Neuronal stem cell (in vitro differentiated cells): ENCODE measurements around the gene IBA57.
A peak's percentile ranks its signal among the peaks of the same experiment; 100 is the strongest.

Experiments used
- DNase-seq: peaks from one replicate; pipeline ENCODE4 v3.0.0-alpha.2; 2013; ENCODE audit warnings: low spot score
- H2AFZ ChIP-seq: one replicate; pipeline ENCODE4 v1.6.1; 2013; ENCODE audit warnings: mild to moderate bottlenecking, low read length, inconsistent platforms
- H2AK5ac ChIP-seq: 2 replicates; pipeline ENCODE4 v1.6.1; 2013; ENCODE audit warnings: low read depth, mild to moderate bottlenecking, inconsistent platforms, low read length, moderate library complexity, mixed read lengths
- H2BK120ac ChIP-seq: 2 replicates; pipeline ENCODE4 v1.6.1; 2013; ENCODE audit warnings: low read depth, mild to moderate bottlenecking, inconsistent platforms, low read length, moderate library complexity, mixed read lengths
- H2BK12ac ChIP-seq: one replicate; pipeline ENCODE4 v1.6.1; 2013; ENCODE audit warnings: low read length, inconsistent platforms
- H2BK15ac ChIP-seq: 2 replicates; pipeline ENCODE4 v1.6.1; 2013; ENCODE audit warnings: mild to moderate bottlenecking, low read length, inconsistent platforms, mixed read lengths
- H2BK5ac ChIP-seq: one replicate; pipeline ENCODE4 v1.6.1; 2013; ENCODE audit warnings: inconsistent platforms, mild to moderate bottlenecking, low read length, moderate library complexity
- H3K14ac ChIP-seq: one replicate; pipeline ENCODE4 v1.6.1; 2013; ENCODE audit warnings: low read length, inconsistent platforms
- H3K18ac ChIP-seq: 2 replicates; pipeline ENCODE4 v1.6.1; 2013; ENCODE audit warnings: low read length, inconsistent platforms
- H3K23ac ChIP-seq: 2 replicates; pipeline ENCODE4 v1.6.1; 2013; ENCODE audit warnings: low read depth, mild to moderate bottlenecking, mixed read lengths, low read length, inconsistent platforms; ENCODE audit not compliant: poor library complexity
- H3K27ac ChIP-seq: replicated peaks from 3 replicates; pipeline ENCODE4 v1.5.1; 2013; ENCODE audit warnings: low read length, inconsistent platforms
- H3K27me3 ChIP-seq, 3 experiments: 2 replicates each; pipeline ENCODE4 v1.6.1; 2013; ENCODE audit warnings: low read length in 3 of 3, mild to moderate bottlenecking in 2 of 3, inconsistent platforms in 1 of 3, low read depth in 1 of 3, mixed read lengths in 1 of 3, moderate library complexity in 1 of 3; ENCODE audit not compliant: control insufficient read depth in 3 of 3, insufficient read depth in 3 of 3
- H3K36me3 ChIP-seq, 2 donors: replicated peaks in 1 of 2; 2 replicates each; pipeline ENCODE4 v1.6.1; 2013; ENCODE audit warnings: low read length in 2 of 2; ENCODE audit not compliant: control insufficient read depth in 2 of 2, insufficient read depth in 2 of 2
- H3K4ac ChIP-seq: 2 replicates; pipeline ENCODE4 v1.6.1; 2013; ENCODE audit warnings: inconsistent platforms, mild to moderate bottlenecking, low read length, moderate library complexity
- H3K4me1 ChIP-seq, 2 donors: 1 replicate in 1 of 2; 2 replicates in 1 of 2; pipeline ENCODE4 v1.6.1; 2013; ENCODE audit warnings: low read length in 2 of 2, low read depth in 1 of 2; ENCODE audit not compliant: control insufficient read depth in 2 of 2, insufficient read depth in 1 of 2
- H3K4me2 ChIP-seq: one replicate; pipeline ENCODE4 v1.6.1; 2013; ENCODE audit warnings: mild to moderate bottlenecking, low read length, inconsistent platforms; ENCODE audit not compliant: insufficient read depth, poor library complexity, severe bottlenecking
- H3K4me3 ChIP-seq, 2 donors: 2 replicates each; pipeline ENCODE4 v1.5.1; 2013; ENCODE audit warnings: low read length in 2 of 2, mild to moderate bottlenecking in 2 of 2, inconsistent platforms in 1 of 2, moderate library complexity in 1 of 2
- H3K79me1 ChIP-seq: one replicate; pipeline ENCODE4 v1.6.1; 2013; ENCODE audit warnings: low read depth, mild to moderate bottlenecking, inconsistent platforms, low read length, moderate library complexity
- H3K9ac ChIP-seq: one replicate; pipeline ENCODE4 v1.6.1; 2013; ENCODE audit warnings: mild to moderate bottlenecking, low read depth, low read length, inconsistent platforms; ENCODE audit not compliant: poor library complexity
- H3K9me3 ChIP-seq, 2 donors: replicated peaks in 1 of 2; 2 replicates each; pipeline versions ENCODE3 to v1.6.1; 2013; ENCODE audit warnings: low read length in 2 of 2, mild to moderate bottlenecking in 2 of 2, inconsistent platforms in 1 of 2, low read depth in 1 of 2, mixed read lengths in 1 of 2, moderate library complexity in 1 of 2; ENCODE audit not compliant: control insufficient read depth in 2 of 2, insufficient read depth in 1 of 2
- H4K8ac ChIP-seq: one replicate; pipeline ENCODE4 v1.6.1; 2013; ENCODE audit warnings: low read depth, mild to moderate bottlenecking, inconsistent platforms, low read length, moderate library complexity
- H4K91ac ChIP-seq: one replicate; pipeline ENCODE4 v1.6.1; 2013; ENCODE audit warnings: low read length, low read depth, mild to moderate bottlenecking, inconsistent platforms; ENCODE audit not compliant: poor library complexity
- WGBS, 2 donors: extraction: QIAGEN DNeasy Blood & Tissue Kit; methylation state at CpG; one replicate each; pipeline ENCODE4 v1.1.7; 2013; ENCODE audit warnings: missing lambda C conversion rate in 2 of 2, mixed read lengths in 1 of 2; ENCODE audit not compliant: insufficient read length in 2 of 2, insufficient replicate concordance in 1 of 2; ENCODE audit errors: extremely low coverage in 2 of 2; 5-methylcytosine and 5-hydroxymethylcytosine counted together

Gene IBA57

DNA sequence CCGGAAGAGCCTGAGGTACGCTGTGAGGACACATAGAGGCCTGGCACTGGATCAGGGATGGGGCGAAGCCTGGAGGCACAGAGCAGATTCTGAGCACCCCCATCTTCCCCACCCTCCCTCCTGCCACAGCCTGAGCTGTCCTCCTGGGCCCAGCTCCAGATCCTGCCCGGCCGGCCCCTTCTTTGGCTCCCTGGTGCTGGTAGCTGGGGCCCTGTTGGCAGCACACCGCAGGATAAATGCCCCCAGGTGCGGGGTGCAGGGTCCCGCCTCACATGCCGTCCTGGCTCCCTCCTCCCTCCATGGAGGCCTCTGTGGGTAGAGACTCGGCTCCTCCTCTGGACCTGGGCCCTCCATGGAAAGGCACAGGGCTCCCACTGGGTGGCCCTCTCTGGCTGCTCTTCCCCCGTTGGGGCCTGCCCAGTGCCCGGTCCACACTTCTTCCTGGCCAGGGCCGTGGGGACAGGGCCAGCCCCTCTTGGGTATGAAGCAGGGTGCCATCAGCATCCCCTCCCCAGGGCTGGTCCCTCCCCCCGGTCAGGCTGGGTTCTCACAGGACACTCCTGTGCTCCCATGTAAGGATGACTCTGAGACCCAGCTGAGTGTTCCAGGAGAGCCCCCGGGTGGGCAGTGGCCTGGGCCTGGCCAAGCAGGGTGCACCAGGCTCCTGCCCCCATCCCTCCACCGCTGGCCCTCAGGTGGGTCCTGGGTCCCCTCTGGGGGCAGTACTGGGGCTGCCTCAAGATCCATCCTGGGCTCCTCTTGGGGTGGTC lies 41.2 kb downstream of the IBA57 start:
- H3K4me3 ChIP-seq = no peak overlapping the region
- H2BK15ac ChIP-seq = peak overlapping the region; percentile 96
- no CpG with 5 or more reads among the region's 16 CpGs for WGBS, 2 donors
- peak overlapping the region; percentile 99 for H2AK5ac ChIP-seq
- peaks cover 6% of the 10 kb centered on the region for H3K79me1 ChIP-seq
- peaks cover 24 to 28% of the 10 kb centered on the region in 2 donors for H3K4me1 ChIP-seq
- no peak for DNase-seq
- peak overlapping the region; percentile 82 for H2BK5ac ChIP-seq
- H3K27me3 ChIP-seq = peaks cover 0 to 3% (median 0%) of the 10 kb centered on the region in 3 experiments
- no peaks in the 10 kb centered on the region for H3K36me3 ChIP-seq
- no peak overlapping the region for H3K4me2 ChIP-seq
- peak overlapping the region; percentile 87 for H3K18ac ChIP-seq
- no peak overlapping the region for H4K8ac ChIP-seq
- peak overlapping the region; percentile 80 for H2AFZ ChIP-seq
- H3K4ac ChIP-seq = no peak overlapping the region
- H2BK12ac ChIP-seq = no peak overlapping the region
- no peak overlapping the region for H4K91ac ChIP-seq
- no peak overlapping the region for H2BK120ac ChIP-seq
- H3K9me3 ChIP-seq = no peaks in the 10 kb centered on the region
- no peak overlapping the region for H3K27ac ChIP-seq
- no peak overlapping the region for H3K14ac ChIP-seq
- no peak overlapping the region for H3K9ac ChIP-seq
- H3K23ac ChIP-seq = peak overlapping the region; percentile 80

DNA sequence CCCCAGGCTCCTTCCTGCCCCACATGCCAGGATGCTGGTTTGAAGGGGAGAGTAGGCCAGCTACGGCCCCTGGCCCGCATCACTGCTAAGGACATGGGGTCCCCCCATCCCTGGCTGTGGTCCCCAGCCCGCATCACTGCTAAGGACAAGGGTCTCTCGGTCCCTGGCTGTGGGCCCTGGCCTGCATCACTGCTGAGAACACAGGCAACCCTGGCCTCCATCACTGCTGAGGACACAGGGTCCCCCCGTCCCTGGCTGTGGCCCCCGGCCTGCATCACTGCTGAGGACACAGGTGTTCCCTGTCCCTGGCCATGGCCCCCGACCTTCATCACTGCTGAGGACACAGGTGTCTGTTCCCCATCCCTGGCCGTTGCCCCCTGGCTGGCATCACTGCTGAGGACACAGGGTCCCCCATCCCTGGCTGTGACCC lies 41.8 kb downstream of the IBA57 start:
- WGBS, 2 donors = no CpG with 5 or more reads among the region's 8 CpGs
- Histone ChIP-seq H3K9me3 (peaks cover 0 to 3% of the 10 kb centered on the region in 2 donors), H3K36me3 (no peaks in the 10 kb centered on the region), H3K4me3 (peak overlapping the region in 1 of 2 donors; percentile 2), H3K4me1 (peaks cover 25 to 28% of the 10 kb centered on the region in 2 donors), H2BK12ac (peak overlapping the region; percentile 73), H3K27me3 (peaks cover 0 to 10% (median 5%) of the 10 kb centered on the region in 3 experiments), H3K4me2 (no peak overlapping the region), H3K14ac (peak overlapping the region; percentile 21), H3K4ac (peak overlapping the region; percentile 37), H3K18ac (peak overlapping the region; percentile 87), H2BK15ac (peak overlapping the region; percentile 96), H2AK5ac (peak overlapping the region; percentile 99), H3K23ac (no peak overlapping the region), H4K8ac (peak overlapping the region; percentile 17), H3K79me1 (peaks cover 8% of the 10 kb centered on the region), H2BK120ac (no peak overlapping the region), H2BK5ac (peak overlapping the region; percentile 82), H3K9ac (peak overlapping the region; percentile 63), H3K27ac (no peak overlapping the region), H4K91ac (no peak overlapping the region), H2AFZ (peak overlapping the region; percentile 85)
- no peak for DNase-seq

DNA sequence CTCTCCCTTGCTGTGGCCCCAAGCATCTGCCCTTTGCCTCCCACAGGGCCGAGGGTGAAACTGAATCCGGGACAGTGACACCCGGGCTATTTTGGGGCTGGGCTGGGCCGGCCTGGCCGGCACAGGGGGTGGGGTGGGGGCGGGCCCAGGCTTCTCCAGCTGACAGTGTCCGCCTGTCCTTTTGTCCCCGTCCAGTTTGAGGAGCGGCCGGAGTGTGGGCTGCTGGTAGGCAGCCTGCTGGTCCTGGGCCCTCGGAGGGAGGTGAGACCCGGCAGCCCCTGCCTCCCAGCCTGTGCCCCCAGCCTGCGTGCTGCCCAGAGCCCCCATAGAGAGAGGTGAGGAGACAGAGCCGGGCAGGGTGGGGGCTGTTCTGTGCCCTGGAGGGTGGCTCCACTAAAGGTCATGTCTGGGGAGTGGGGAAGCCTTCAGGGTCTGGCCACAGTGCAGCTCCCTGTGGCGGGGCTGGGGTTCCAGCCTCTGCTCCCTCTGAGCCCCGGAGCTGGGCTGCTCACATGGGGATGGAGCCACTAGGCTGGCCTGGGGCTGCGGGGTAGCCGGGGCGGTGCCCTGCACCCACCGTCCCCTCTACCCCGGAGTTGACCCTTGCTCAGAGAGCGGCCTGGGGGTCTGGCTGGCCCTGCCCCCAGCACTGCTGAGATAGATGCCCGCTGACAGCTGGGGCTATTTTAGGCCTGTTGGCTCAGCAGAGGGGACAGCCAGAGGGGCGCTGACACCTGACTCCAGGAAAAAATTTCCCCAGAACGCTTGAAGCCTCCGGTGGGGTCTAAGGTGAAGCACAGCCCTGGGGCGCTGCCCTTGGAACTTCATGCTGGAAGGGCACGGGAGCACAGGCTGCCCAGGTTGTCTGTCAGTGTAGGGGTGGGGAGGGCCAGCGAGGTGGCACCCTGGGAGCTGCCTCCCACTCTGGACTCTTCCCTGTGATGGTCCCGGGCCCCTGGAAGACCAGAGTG lies 42.5 kb downstream of the IBA57 start, which contains the start of gene OBSCN:
Gene OBSCN (plus strand): TSS at position 194 of the 971 bp plus-strand sequence. CDS start 3,740 bp downstream, outside the sequence.
- no peak for DNase-seq
- Histone ChIP-seq H2BK120ac (no peak within 1 kb of the TSS), H3K4ac (peak within 1 kb of the TSS; percentile 37), H3K18ac (peak within 1 kb of the TSS; percentile 87), H3K36me3 (no peaks in the 10 kb centered on the region), H3K27ac (no peak within 1 kb of the TSS), H3K79me1 (peaks cover 8% of the 10 kb centered on the region), H2AK5ac (peak within 1 kb of the TSS; percentile 99), H3K23ac (peak within 1 kb of the TSS; percentile 65), H2BK12ac (peak within 1 kb of the TSS; percentile 73), H3K14ac (peak within 1 kb of the TSS; percentile 89), H3K4me1 (peaks cover 28% of the 10 kb centered on the region in 2 donors), H3K27me3 (peaks cover 0 to 13% (median 7%) of the 10 kb centered on the region in 3 experiments), H4K8ac (peak within 1 kb of the TSS; percentile 17), H2AFZ (peak within 1 kb of the TSS; percentile 85), H2BK5ac (peak within 1 kb of the TSS; percentile 82), H4K91ac (no peak within 1 kb of the TSS), H3K4me2 (no peak within 1 kb of the TSS), H3K4me3 (peak within 1 kb of the TSS in 1 of 2 donors; percentile 2), H2BK15ac (peak within 1 kb of the TSS; percentile 96), H3K9me3 (peaks cover 0 to 3% of the 10 kb centered on the region in 2 donors), H3K9ac (peak within 1 kb of the TSS; percentile 77)
- no CpG with 5 or more reads among the region's 30 CpGs for WGBS, 2 donors
